Measurements from ENCODE around the gene ERBIN.

GRCh38 chr5:66100851-66101250 is 174.5 kb downstream of the ERBIN start:
- no peak for TF ChIP-seq CTCF (conservative IDR thresholded peaks at IDR 0.05)
- no peak for TF ChIP-seq EZH2 (IDR thresholded peaks at IDR 0.05; ENCODE audit: low read depth)

Measured in PC-9 (cell line).